IPS-NIHi7 (cell line): ENCODE measurements around the gene UBA1.
"Not testable (repeated sequence)": the region's sequence is repeated elsewhere in the genome, so short reads cannot be mapped to it uniquely, and the experiment has no call there.

ENCODE experiments used
- DNase-seq: peaks from one replicate; pipeline ENCODE4 v3.0.0; 2012; ENCODE audit warnings: mixed read lengths; ENCODE audit errors: extremely low spot score

Gene UBA1

GRCh38 chrX:47229427-47229826, 35.8 kb downstream of the UBA1 start:
- no peak for DNase-seq

DNA sequence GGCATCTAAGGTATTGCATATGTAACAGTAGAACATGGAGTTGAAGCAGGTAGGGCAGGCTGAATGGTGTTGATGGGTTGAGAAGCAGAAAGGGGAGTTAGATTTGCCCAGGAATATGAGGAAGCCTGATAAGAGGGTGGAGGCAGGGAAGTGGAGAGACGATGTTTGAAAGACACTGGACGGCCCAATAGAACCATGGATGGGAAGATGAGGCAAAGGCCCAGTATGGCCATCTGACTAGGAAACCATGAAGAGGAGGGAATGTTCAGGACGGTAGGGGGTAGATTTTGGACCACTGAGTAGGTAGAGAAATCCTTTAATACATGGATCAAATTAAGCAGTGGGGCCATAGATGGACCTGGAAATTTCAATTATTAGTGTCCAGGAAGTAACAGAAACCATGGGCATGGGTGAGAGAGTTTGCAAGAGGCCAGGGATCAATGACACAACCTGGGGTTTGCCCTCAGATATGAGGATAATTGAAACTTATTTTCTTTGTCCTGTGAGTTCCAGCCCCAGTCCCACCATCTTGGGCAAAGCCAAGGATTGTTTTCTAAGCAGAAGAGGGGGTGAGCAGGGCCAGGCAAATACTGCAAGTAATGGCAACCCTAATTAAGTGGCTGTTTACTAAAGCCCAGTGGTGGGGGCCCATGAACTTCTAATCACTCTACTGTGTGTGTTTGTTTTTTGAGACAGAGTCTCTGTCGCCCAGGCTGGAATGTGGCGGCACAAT, 36.7 kb downstream of the UBA1 start:
- no peak for DNase-seq

- DNase-seq, result no peak
These were observed 37.5 kb downstream of the UBA1 start for GRCh38 chrX:47231167-47231566.

DNA sequence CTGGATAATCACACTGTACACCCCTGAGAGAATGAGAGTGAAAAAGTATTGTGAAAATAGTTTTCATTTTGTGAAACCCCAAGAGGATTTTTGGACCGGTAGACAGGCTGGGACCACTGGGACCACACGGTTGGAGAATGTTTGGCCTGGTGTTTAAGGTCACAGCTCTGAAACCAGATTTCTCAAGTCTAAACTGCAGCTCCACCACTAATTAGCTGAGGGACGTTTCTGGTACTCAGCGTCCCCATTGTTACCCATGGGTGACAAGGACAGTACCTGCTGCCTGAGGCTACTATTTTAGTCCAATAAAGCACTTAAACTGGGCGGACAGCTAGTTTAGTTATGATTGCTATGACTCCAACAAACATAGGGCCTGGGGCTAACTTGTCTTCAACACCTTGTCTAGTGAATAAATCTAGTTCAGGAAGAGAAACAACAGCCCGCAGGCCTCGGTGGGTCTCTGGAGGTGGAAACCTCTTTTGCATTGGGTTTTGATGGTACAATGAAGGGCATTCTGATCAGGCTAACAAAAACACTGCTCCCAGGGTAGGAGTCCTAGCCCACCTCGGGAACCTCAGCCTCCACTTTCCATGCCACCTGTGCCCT, 38.7 kb downstream of the UBA1 start:
- no peak for DNase-seq

- peak; percentile 59 for DNase-seq
These were observed 39.2 kb downstream of the UBA1 start, which contains the start of gene USP11 for GRCh38 chrX:47232803-47233332. Gene USP11 (plus strand): TSS chrX:47233009. CDS start chrX:47233044, 35 bp downstream.

GRCh38 chrX:47233333-47234113, 39.9 kb downstream of the UBA1 start:
- DNase-seq, result peak; percentile 91

DNA sequence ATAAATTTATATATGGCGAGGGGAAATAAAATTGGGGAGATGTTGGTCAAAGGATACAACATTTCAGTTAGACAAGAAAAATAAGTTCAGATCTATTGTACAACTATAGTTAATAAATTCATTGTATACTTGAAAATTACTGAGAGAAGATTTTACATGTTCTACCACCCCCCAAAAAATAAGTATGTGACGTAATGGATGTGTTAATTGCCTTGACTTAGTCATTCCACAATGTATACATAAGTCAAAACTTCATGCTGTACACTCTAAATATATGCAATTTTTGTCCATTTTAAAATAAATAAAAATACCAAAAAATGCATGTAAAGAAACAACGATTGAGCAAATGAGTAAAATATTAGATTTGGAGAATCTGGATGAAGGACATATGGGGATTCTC, 41.0 kb downstream of the UBA1 start:
- DNase-seq, result no peak

GRCh38 chrX:47235691-47236103, 42.1 kb downstream of the UBA1 start:
- DNase-seq, result no peak

- no peak for DNase-seq
These were observed 45.6 kb downstream of the UBA1 start for GRCh38 chrX:47239199-47239598.

DNA sequence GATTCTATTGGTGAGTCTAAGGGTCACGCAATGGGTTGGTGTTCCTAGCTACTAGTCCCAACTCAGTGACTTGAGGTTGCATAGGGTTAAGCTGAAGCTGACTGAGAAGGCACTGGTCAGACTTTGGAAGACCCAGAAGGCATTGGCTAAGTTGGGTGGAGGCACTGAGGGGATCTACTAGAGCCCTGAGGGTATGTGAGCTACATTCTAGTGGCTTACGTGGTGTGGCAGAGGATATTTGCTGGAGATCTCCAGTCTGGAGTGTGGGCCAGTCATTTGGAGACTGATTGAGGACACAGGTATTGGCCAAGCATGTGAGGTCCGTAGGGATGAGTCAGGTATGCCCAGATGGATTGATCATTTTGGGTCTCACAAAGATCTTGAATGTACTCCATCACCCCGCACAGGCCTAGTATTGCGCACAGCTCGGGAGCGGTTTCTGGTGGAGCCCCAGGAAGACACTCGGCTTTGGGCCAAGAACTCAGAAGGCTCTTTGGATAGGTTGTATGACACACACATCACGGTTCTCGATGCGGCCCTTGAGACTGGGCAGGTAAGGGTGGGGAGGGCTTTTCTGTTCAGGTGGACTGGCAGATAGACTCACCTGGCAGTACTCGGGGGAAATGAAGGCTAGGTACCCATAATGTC, 46.4 kb downstream of the UBA1 start:
- DNase-seq, result no peak

DNA sequence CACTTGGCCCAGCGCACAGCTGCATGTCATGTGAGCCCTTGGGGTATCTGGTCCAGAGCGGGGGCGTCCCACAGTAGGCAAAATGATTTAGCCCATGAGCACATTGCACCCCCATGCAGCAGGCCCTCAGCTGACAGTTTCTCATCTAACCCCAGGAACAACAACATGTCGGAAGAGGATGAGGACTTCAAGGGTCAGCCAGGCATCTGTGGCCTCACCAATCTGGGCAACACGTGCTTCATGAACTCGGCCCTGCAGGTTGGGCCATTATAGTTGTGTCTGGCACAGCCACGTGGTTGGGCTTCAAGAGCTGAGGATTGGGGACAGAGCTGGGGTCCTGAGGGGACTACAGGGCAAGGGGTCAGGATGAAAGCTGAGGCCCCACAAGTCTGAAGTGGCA, 47.0 kb downstream of the UBA1 start:
- no peak for DNase-seq

DNA sequence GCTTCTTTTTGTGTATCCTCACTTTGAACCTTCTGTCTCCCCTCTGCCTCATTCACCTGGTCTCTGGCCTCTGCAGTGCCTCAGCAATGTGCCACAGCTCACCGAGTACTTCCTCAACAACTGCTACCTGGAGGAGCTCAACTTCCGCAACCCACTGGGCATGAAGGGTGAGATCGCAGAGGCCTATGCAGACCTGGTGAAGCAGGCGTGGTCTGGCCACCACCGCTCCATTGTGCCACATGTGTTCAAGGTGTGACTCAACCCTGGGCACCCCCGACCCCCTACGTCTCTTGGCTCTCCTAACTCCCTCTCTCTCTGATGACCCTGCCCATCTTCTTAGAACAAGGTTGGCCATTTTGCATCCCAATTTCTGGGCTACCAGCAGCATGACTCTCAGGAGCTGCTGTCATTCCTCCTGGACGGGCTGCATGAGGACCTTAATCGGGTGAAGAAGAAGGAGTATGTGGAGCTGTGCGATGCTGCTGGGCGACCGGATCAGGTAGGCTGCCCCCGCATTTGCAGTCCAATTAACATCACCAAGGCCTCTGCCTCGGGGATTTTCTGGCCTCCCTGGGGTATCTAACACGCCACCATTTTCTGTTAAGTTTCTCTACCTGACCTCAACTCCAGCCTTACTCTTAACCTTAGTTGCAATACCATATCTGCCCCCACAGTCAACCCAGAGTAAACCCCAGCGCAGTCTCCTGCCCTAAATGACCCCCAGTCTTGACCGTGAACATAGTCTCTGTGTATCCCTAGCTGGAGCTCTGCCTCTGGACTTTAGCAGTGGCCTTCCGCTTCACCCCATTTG, 47.8 kb downstream of the UBA1 start:
- DNase-seq, result no peak

DNA sequence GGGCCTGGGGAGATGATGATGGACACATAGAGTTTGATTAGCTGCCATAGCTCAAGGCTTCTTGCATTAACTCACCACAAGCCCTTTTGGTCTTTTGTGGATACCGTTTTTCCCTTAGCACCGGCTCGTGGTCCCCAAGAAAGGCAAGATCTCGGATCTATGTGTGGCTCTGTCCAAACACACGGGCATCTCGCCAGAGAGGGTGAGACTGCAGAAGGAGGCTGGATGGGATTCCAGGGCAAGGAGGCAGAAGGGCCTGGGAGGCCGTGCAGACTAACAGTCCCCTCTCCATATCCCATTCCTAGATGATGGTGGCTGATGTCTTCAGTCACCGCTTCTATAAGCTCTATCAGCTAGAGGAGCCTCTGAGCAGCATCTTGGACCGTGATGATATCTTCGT, 48.7 kb downstream of the UBA1 start:
- DNase-seq, result no peak

DNA sequence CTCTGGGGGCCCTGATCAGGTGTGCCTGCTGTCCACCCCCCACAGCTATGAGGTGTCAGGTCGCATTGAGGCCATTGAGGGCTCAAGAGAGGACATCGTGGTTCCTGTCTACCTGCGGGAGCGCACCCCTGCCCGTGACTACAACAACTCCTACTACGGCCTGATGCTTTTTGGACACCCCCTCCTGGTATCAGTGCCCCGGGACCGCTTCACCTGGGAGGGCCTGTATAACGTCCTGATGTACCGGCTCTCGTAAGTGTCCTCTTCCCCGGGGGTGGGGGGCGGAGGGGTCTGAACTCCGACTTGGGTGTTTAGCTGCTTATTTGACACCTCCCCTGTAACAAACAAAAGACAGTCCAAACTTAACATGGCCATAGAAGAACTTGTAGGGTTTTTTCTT, 49.7 kb downstream of the UBA1 start:
- DNase-seq, result no peak

DNA sequence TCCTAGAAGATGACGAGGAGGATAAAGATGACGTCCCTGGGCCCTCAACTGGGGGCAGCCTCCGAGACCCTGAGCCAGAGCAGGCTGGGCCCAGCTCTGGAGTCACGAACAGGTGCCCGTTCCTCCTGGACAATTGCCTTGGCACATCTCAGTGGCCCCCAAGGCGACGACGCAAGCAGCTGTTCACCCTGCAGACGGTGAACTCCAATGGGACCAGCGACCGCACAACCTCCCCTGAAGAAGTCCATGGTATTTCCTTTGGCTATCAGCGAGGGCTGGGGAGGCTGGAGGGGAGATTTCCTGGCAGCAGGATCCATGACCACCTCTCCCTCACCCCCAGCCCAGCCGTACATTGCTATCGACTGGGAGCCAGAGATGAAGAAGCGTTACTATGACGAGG, 51.0 kb downstream of the UBA1 start:
- no peak for DNase-seq

DNA sequence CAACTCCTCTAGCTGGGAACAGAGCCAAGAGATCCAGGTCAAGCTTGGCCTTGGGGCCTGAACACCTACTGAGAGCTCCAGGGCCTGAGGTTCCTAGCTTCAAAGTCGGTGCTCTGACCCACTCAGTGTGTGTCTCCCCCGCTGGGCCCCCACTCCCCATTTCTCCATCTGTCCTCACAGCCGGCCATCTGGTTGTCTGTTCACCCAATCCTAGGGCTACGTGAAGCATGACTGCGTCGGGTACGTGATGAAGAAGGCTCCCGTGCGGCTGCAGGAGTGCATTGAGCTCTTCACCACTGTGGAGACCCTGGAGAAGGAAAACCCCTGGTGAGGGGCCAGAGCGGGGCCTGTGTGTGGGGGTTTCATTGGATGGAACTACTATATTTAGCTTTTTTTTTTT, 51.5 kb downstream of the UBA1 start:
- no peak for DNase-seq

DNA sequence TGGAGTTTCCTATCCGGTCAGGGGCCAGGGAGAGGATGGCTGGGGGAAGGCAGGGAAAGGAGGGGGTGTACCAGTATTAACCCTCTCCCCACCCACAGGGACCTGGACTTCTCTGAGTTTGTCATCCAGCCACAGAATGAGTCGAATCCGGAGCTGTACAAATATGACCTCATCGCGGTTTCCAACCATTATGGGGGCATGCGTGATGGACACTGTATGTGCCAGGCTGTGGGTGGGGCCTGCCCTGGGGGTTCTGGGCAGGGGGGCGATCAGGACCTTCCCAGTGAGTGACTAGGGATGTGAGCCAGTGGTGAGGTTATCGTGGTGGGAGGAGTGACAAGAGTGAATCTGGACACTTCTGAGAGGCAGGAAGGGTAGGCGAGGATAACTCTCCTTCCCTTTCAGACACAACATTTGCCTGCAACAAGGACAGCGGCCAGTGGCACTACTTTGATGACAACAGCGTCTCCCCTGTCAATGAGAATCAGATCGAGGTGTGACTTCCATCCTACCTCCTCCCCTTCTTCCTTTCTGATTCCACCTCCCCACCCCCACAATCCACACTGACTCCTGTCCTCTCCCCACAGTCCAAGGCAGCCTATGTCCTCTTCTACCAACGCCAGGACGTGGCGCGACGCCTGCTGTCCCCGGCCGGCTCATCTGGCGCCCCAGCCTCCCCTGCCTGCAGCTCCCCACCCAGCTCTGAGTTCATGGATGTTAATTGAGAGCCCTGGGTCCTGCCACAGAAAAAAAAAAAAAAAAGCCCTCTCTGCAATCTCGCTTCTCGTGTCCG, 53.8 kb downstream of the UBA1 start:
- no peak for DNase-seq

- DNase-seq, result no peak
These were observed 54.3 kb downstream of the UBA1 start for GRCh38 chrX:47247999-47248320.

DNA sequence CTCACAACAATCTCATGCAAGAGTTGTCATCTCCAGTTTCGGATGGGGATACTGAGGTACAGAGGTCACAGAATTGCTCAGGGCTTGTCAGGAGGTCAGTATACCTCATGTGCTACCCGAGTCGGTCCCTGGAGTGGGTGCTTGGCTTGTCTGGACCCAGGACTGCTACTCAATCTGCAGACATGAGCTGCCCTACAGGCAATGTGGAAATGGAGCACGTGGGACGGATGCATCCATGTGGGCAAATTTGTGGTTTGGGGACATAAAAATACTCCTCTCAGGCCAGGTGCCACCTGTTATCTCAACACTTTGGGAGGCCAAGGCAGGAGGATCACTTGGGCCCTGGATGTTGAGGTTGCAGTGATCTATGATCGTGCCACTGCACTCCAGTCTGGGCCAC, 54.9 kb downstream of the UBA1 start:
- no peak for DNase-seq

DNA sequence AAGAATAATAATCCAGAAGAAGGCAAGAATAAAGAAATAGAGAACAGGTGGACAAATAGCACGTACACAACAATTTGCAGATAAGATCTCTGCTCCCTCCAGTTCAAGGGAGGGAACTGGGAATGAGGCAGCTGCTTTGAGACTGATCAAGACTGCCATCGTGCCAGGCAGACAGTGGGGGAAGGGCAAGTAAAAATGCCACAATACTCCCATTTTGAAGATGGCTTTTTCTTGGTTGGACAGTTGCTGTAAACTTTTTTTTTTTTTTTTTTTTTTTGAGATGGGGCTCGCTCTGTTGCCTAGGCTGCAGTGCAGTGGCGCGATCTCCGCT, 56.4 kb downstream of the UBA1 start:
- DNase-seq, result no peak

GRCh38 chrX:47257620-47258019, 64.0 kb downstream of the UBA1 start:
- DNase-seq, result not testable (repeated sequence)
